ENCODE data around the gene C2orf66.

C2orf66 gene

GRCh38 chr2:196840171-196840570, 31.0 kb upstream of the C2orf66 start:
- DNase-seq (ENCODE audit: low read depth), result no peak
- H3K4me3 ChIP-seq (ENCODE audit: low read depth, low read length), result no peak overlapping the region
- TF ChIP-seq CTCF (IDR thresholded peaks at IDR 0.05; ENCODE audit: control insufficient read depth, extremely low read depth, insufficient read depth), result no peak

GRCh38 chr2:196839574-196839973, 30.4 kb upstream of the C2orf66 start:
- TF ChIP-seq CTCF (IDR thresholded peaks at IDR 0.05; ENCODE audit: control insufficient read depth, extremely low read depth, insufficient read depth), result no peak
- no peak for DNase-seq (ENCODE audit: low read depth)
- no peak overlapping the region for H3K4me3 ChIP-seq (ENCODE audit: low read depth, low read length)

- no peak for TF ChIP-seq CTCF (IDR thresholded peaks at IDR 0.05; ENCODE audit: control insufficient read depth, extremely low read depth, insufficient read depth)
- no peak overlapping the region for H3K4me3 ChIP-seq (ENCODE audit: low read depth, low read length)
- peak; percentile 63 for DNase-seq (ENCODE audit: low read depth)
These were observed 27.3 kb upstream of the C2orf66 start for GRCh38 chr2:196836440-196836839.

GRCh38 chr2:196830701-196831100, 21.5 kb upstream of the C2orf66 start:
- no peak for DNase-seq (ENCODE audit: low read depth)
- TF ChIP-seq CTCF (IDR thresholded peaks at IDR 0.05; ENCODE audit: control insufficient read depth, extremely low read depth, insufficient read depth), result no peak

GRCh38 chr2:196827356-196827755, 18.2 kb upstream of the C2orf66 start:
- DNase-seq (ENCODE audit: low read depth), result no peak
- TF ChIP-seq CTCF (IDR thresholded peaks at IDR 0.05; ENCODE audit: control insufficient read depth, extremely low read depth, insufficient read depth), result no peak

More at GRCh38 chr2:196830701-196831100, 21.5 kb upstream of the C2orf66 start:
- no peak overlapping the region for H3K4me3 ChIP-seq (ENCODE audit: low read depth, low read length)

GRCh38 chr2:196823750-196824522, 14.8 kb upstream of the C2orf66 start:
- no peak for DNase-seq (ENCODE audit: low read depth)
- TF ChIP-seq CTCF (IDR thresholded peaks at IDR 0.05; ENCODE audit: control insufficient read depth, extremely low read depth, insufficient read depth), result no peak
- no peak overlapping the region for H3K4me3 ChIP-seq (ENCODE audit: low read depth, low read length)

More at GRCh38 chr2:196827356-196827755, 18.2 kb upstream of the C2orf66 start:
- H3K4me3 ChIP-seq (ENCODE audit: low read depth, low read length), result no peak overlapping the region

- no peak overlapping the region for H3K4me3 ChIP-seq (ENCODE audit: low read depth, low read length)
- no peak for DNase-seq (ENCODE audit: low read depth)
- TF ChIP-seq CTCF (IDR thresholded peaks at IDR 0.05; ENCODE audit: control insufficient read depth, extremely low read depth, insufficient read depth), result no peak
These were observed 12.0 kb upstream of the C2orf66 start for GRCh38 chr2:196821195-196821594.
